Loucy (cell line): Measurements from ENCODE around the gene PRRC2B.
A peak's percentile ranks its signal among the peaks of the same experiment; 100 is the strongest.

Source experiments
- H2AFZ ChIP-seq: fragments of 200-600 bp; sonication (generic); 2 replicates; pipeline ENCODE4 v1.6.0; 2016; ENCODE audit warnings: antibody characterized with exemption, mild to moderate bottlenecking, low read length, moderate library complexity
- H3F3A ChIP-seq: fragments of 200-600 bp; 2 replicates; pipeline ENCODE4 v1.6.0; 2016; ENCODE audit warnings: antibody characterized with exemption, low read depth, mild to moderate bottlenecking
- H3K27me3 ChIP-seq: fragments of 200-600 bp; sonication (generic); 2 replicates; pipeline ENCODE4 v1.6.1; 2014; ENCODE audit warnings: low read length, mild to moderate bottlenecking; ENCODE audit not compliant: insufficient read depth, poor library complexity, severe bottlenecking
- H3K36me3 ChIP-seq: fragments of 200-600 bp; sonication (generic); 2 replicates; pipeline ENCODE4 v1.6.1; 2016; ENCODE audit warnings: low read length; ENCODE audit not compliant: insufficient read depth
- H3K4me1 ChIP-seq: fragments of 200-600 bp; sonication (generic); 2 replicates; pipeline ENCODE4 v1.5.1; 2014; ENCODE audit warnings: low read length, mild to moderate bottlenecking; ENCODE audit not compliant: insufficient read depth, poor library complexity, severe bottlenecking
- H3K4me2 ChIP-seq: fragments of 200-600 bp; sonication (generic); 2 replicates; pipeline ENCODE4 v1.6.0; 2014; ENCODE audit warnings: antibody characterized with exemption, low read length, low read depth, mild to moderate bottlenecking; ENCODE audit not compliant: poor library complexity, severe bottlenecking
- H3K4me3 ChIP-seq: fragments of 200-600 bp; sonication (generic); 2 replicates; pipeline ENCODE4 v1.5.1; 2014; ENCODE audit warnings: low read length, mild to moderate bottlenecking, mixed read lengths; ENCODE audit not compliant: poor library complexity, severe bottlenecking
- H3K79me2 ChIP-seq: fragments of 200-600 bp; sonication (generic); 2 replicates; pipeline ENCODE4 v1.6.1; 2014; ENCODE audit warnings: low read length; ENCODE audit not compliant: insufficient read depth
- H3K9ac ChIP-seq: fragments of 200-600 bp; sonication (generic); 2 replicates; pipeline ENCODE4 v1.6.0; 2014; ENCODE audit warnings: mild to moderate bottlenecking, low read depth, low read length, moderate library complexity; ENCODE audit not compliant: poor library complexity, severe bottlenecking
- H3K9me2 ChIP-seq: fragments of 200-600 bp; sonication (generic); replicated peaks from 2 replicates; pipeline ENCODE4 v1.6.1; 2016; ENCODE audit warnings: low read depth, low read length, mixed read lengths
- H3K9me3 ChIP-seq: fragments of 200-600 bp; sonication (generic); 2 replicates; pipeline ENCODE4 v1.6.1; 2014; ENCODE audit warnings: mild to moderate bottlenecking, antibody characterized with exemption, low read length, low read depth; ENCODE audit not compliant: insufficient read depth
- H4K20me1 ChIP-seq: fragments of 200-600 bp; sonication (generic); 2 replicates; pipeline ENCODE4 v1.6.0; 2014; ENCODE audit warnings: antibody characterized with exemption, low read length, mild to moderate bottlenecking; ENCODE audit not compliant: insufficient read depth, poor library complexity, severe bottlenecking
- CTCF ChIP-seq: fragments of 200-600 bp; sonication (generic); conservative IDR thresholded peaks from 2 replicates; pipeline ENCODE4 v1.5.1; 2014; ENCODE audit warnings: mild to moderate bottlenecking, antibody characterized with exemption, low read length
- EZH2phosphoT487 ChIP-seq: fragments of 200-600 bp; IDR thresholded peaks from 2 replicates; pipeline ENCODE4 v1.6.1; 2018; ENCODE audit warnings: antibody characterized with exemption, mild to moderate bottlenecking, moderate library complexity, borderline replicate concordance

The PRRC2B gene

DNA sequence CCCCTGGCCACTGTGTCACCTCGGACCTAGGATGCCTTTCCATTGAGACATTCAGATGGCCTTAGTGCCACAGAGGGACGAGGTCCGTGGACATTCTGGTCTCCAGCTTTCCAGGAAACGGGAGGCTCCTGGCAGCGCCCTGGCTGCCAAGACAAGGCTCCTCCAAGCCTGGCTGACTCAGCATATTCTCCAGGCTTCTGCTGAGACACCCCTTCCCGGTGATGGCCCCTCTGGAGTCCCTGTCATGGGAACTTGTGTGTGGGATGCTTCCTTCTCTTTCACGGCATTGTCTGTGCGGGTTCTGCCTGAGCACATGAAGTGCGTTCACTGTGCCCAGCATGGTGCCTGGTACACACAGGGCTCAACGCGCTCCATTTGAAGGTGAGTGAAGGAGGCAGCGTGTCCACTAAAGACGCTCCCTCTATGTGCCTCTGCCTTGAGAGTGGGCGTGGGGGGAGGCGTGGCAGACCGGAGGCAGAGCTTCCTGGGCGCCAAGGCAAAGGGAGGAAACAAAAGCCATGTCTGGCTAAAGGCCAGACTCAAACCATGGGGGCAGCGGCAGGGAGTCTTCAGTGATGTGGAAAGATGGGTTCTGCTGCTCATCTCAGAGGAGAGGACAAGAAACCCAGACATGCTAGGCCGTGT lies 46.4 kb upstream of the PRRC2B start:
- Histone ChIP-seq H3K9me2 (no peaks in the 10 kb centered on the region), H3K9me3 (no peaks in the 10 kb centered on the region), H3K9ac (no peak overlapping the region), H2AFZ (no peak overlapping the region), H4K20me1 (no peaks in the 10 kb centered on the region), H3K36me3 (no peaks in the 10 kb centered on the region), H3K79me2 (no peaks in the 10 kb centered on the region), H3K4me2 (no peak overlapping the region), H3K4me3 (no peak overlapping the region), H3K27me3 (no peaks in the 10 kb centered on the region), H3K4me1 (peaks cover 8% of the 10 kb centered on the region), H3F3A (no peaks in the 10 kb centered on the region)
- no peak for TF ChIP-seq EZH2phosphoT487
- no peak for TF ChIP-seq CTCF

- no peaks in the 10 kb centered on the region for H3K36me3 ChIP-seq
These were observed 45.0 kb upstream of the PRRC2B start for GRCh38 chr9:131348631-131349521.

GRCh38 chr9:131349522-131349880 lies 44.4 kb upstream of the PRRC2B start:
- Histone ChIP-seq H2AFZ (peak overlapping the region; percentile 100), H3K4me2 (peak overlapping the region; percentile 63), H3K9me2 (no peaks in the 10 kb centered on the region), H3K4me3 (peak overlapping the region; percentile 42), H4K20me1 (no peaks in the 10 kb centered on the region), H3K79me2 (no peaks in the 10 kb centered on the region), H3K27me3 (no peaks in the 10 kb centered on the region), H3K9ac (no peak overlapping the region), H3K36me3 (no peaks in the 10 kb centered on the region), H3F3A (no peaks in the 10 kb centered on the region), H3K9me3 (no peaks in the 10 kb centered on the region), H3K4me1 (peaks cover 8% of the 10 kb centered on the region)
- TF ChIP-seq CTCF (no peak), EZH2phosphoT487 (no peak)

More at GRCh38 chr9:131348631-131349521, 45.0 kb upstream of the PRRC2B start:
- TF ChIP-seq EZH2phosphoT487 (no peak), CTCF (no peak; the same call in 1 of the 2 replicates)
- no peak overlapping the region for H2AFZ ChIP-seq
- H3K4me1 ChIP-seq: peaks cover 8% of the 10 kb centered on the region
- H3K27me3 ChIP-seq: no peaks in the 10 kb centered on the region
- no peaks in the 10 kb centered on the region for H3K79me2 ChIP-seq
- H3K9me3 ChIP-seq: no peaks in the 10 kb centered on the region
- H4K20me1 ChIP-seq: no peaks in the 10 kb centered on the region
- no peak overlapping the region for H3K4me3 ChIP-seq
- H3K4me2 ChIP-seq: no peak overlapping the region
- H3F3A ChIP-seq: no peaks in the 10 kb centered on the region
- no peak overlapping the region for H3K9ac ChIP-seq
- no peaks in the 10 kb centered on the region for H3K9me2 ChIP-seq
